D721Med (cell line): ENCODE measurements around the gene SKAP1.
"Not testable (repeated sequence)": the region's sequence is repeated elsewhere in the genome, so short reads cannot be mapped to it uniquely, and the experiment has no call there.

Source experiments
- DNase-seq: peaks from one replicate; pipeline ENCODE4 v3.0.0; 2011; ENCODE audit warnings: low spot score; ENCODE audit not compliant: insufficient read length
- FAIRE-seq: peaks from 2 replicates; lab custom pipeline; 2011; peaks lifted over from hg19 to GRCh38; lab: Jason Lieb, UNC
- TF ChIP-seq, protein P1 (sequence below): IDR thresholded peaks from 2 replicates; pipeline ENCODE4 v1.5.1; 2012; ENCODE audit warnings: mild to moderate bottlenecking, control low read depth; ENCODE audit not compliant: insufficient read depth; ENCODE audit errors: missing control alignments

The SKAP1 gene

DNA sequence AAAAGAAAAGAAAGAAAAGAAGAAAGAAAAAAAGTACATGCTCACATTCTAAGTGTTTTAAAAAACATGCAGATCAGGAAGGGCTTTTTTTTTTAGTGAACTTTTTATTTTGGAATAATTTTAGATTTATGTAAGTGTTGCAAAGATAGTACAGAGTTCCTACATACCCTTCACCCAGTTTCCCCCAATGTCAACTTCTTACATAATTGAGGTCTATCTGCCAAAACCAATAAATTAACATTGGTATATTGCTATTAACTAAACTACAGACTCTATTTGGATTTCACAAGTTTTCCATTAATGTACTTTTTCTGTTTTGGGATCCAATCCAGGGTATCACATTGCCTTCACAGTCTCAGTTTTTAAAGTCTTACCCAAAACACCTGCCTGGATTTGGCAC, 81.7 kb downstream of the SKAP1 start:
- FAIRE-seq (no peak), DNase-seq (no peak)
- TF ChIP-seq, protein P1, sequence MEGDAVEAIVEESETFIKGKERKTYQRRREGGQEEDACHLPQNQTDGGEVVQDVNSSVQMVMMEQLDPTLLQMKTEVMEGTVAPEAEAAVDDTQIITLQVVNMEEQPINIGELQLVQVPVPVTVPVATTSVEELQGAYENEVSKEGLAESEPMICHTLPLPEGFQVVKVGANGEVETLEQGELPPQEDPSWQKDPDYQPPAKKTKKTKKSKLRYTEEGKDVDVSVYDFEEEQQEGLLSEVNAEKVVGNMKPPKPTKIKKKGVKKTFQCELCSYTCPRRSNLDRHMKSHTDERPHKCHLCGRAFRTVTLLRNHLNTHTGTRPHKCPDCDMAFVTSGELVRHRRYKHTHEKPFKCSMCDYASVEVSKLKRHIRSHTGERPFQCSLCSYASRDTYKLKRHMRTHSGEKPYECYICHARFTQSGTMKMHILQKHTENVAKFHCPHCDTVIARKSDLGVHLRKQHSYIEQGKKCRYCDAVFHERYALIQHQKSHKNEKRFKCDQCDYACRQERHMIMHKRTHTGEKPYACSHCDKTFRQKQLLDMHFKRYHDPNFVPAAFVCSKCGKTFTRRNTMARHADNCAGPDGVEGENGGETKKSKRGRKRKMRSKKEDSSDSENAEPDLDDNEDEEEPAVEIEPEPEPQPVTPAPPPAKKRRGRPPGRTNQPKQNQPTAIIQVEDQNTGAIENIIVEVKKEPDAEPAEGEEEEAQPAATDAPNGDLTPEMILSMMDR: no peak

DNA sequence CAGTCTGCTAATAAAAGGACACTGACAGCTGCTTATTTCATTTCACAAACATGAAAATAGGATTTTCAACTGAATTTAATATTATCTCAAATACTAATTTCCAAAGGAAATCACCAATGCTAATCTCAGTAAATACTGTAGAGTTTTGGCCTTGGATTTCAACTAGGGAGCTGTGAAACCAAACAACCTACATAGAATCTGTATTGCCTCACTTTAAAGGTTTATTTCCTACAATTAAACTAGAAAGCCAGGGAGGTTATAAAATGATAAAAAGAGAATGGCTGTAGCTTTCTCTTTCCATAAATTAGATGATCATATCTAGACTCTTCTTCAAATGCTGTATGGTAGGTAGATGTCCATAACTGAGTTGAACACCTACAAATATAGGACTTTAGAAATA, 82.8 kb downstream of the SKAP1 start:
- DNase-seq (no peak), FAIRE-seq (no peak)
- TF ChIP-seq, protein P1: no peak

DNA sequence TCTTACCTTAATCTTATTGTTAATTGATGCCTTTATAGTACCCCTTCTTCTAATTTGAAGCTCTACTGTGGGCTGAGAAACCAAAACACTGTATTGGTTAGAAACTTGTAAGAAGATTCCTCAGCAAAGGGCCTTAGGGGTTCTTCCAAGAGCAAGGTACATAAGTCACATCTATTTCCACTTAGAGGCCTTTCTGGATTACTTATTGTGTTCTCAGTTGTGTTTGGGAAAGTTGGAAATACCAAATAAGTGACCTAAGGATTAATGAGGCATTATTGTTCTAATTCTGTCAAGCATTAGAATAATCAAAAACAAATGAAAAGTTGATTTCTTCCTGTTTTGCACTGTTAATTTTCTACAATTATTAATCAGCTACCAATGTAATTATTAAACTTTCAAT, 85.8 kb downstream of the SKAP1 start:
- no peak for FAIRE-seq

GRCh38 chr17:48340916-48341315, 89.1 kb downstream of the SKAP1 start:
- TF ChIP-seq, protein P1: no peak
- DNase-seq: no peak
- no peak for FAIRE-seq

More for the DNA sequence above, 85.8 kb downstream of the SKAP1 start:
- DNase-seq: no peak
- TF ChIP-seq, protein P1: no peak

DNA sequence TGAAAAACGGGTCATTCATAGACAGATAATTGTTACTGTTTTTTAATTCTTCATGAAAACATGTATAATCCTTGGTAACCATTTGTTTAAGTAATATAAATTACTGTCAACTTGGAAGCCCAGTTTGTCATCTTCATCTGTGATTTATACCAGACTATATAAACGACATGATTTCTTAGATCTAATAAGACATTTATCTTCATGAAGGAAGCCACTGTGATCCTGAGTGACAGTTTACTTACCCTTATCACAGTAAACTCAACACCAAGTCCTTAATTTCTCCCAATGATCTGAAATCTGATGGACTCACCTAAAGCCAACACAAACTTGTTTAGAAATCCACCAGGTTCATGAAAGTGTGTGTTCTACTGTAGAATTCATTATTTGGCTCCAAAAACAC, 91.3 kb downstream of the SKAP1 start:
- TF ChIP-seq, protein P1: no peak
- FAIRE-seq: no peak
- DNase-seq: no peak

DNA sequence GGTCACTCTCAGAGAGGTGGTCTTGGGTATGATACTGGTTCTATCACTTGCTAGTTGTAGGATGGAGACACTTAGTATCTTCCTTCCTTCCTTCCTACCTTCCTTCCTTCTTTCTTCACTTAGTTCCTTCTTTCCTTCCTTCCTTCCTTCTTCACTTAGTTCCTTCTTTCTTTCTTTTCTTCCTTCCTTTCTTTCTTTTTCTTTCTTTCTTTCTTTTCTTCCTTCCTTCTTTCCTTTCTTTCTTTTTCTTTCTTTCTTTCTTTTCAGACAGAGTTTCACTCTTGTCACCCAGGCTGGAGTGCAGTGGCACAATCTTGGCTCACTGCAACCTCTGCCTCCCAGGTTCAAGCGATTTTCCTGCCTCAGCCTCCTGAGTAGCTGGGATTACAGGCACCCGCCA, 92.1 kb downstream of the SKAP1 start:
- not testable (repeated sequence) for FAIRE-seq, DNase-seq

- DNase-seq: no peak
- no peak for FAIRE-seq
- TF ChIP-seq, protein P1: no peak
These were observed 93.0 kb downstream of the SKAP1 start for GRCh38 chr17:48336986-48337385.
